IPS-15b (cell line): ENCODE results near the gene LCE3C.

ENCODE experiments used
- H3K27me3 ChIP-seq: one replicate; pipeline ENCODE4 v1.6.1; 2013; ENCODE audit warnings: low read length; ENCODE audit not compliant: control insufficient read depth, insufficient read depth
- H3K36me3 ChIP-seq: one replicate; pipeline ENCODE4 v1.6.1; 2013; ENCODE audit warnings: low read length; ENCODE audit not compliant: control insufficient read depth, insufficient read depth
- H3K4me1 ChIP-seq: one replicate; pipeline ENCODE4 v1.6.1; 2013; ENCODE audit warnings: mild to moderate bottlenecking, low read length; ENCODE audit not compliant: control insufficient read depth, insufficient read depth
- H3K4me3 ChIP-seq: one replicate; pipeline ENCODE4 v1.5.1; 2013; ENCODE audit warnings: low read depth, low read length
- H3K9ac ChIP-seq: one replicate; pipeline ENCODE4 v1.6.1; 2013; ENCODE audit warnings: low read depth, mild to moderate bottlenecking, low read length
- H3K9me3 ChIP-seq: one replicate; pipeline ENCODE4 v1.6.1; 2013; ENCODE audit warnings: mild to moderate bottlenecking, low read length; ENCODE audit not compliant: control insufficient read depth, insufficient read depth

Gene LCE3C

DNA sequence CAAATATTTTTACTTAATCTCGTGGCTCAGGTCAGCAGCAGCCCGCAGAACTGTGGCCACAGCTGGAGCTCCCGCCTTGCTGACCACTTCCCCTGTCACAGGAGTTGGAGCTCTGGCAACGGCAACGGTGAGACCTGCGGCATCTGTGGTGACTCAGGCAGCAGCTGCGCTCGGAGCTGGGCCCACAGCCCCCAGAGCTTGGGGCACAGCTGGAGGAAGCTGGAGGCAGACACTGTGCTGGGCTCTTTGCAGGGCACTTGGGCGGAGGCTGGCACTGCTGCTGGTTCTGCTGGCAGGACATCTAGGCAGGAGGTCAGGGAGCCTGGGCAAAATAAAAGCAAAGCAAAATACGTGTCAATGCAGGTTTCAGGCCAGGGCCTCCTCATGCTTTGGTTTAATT lies 22.8 kb downstream of the LCE3C start, which contains the start of gene LCE3A:
TSS of gene LCE3A (minus strand) at position 301 of the 400 bp plus-strand sequence. CDS start at position 301, 0 bp downstream.
- Histone ChIP-seq H3K4me1 (no peaks in the 10 kb centered on the region), H3K9me3 (peaks cover 23% of the 10 kb centered on the region), H3K9ac (no peak within 1 kb of the TSS), H3K4me3 (no peak within 1 kb of the TSS), H3K36me3 (no peaks in the 10 kb centered on the region), H3K27me3 (no peaks in the 10 kb centered on the region)

DNA sequence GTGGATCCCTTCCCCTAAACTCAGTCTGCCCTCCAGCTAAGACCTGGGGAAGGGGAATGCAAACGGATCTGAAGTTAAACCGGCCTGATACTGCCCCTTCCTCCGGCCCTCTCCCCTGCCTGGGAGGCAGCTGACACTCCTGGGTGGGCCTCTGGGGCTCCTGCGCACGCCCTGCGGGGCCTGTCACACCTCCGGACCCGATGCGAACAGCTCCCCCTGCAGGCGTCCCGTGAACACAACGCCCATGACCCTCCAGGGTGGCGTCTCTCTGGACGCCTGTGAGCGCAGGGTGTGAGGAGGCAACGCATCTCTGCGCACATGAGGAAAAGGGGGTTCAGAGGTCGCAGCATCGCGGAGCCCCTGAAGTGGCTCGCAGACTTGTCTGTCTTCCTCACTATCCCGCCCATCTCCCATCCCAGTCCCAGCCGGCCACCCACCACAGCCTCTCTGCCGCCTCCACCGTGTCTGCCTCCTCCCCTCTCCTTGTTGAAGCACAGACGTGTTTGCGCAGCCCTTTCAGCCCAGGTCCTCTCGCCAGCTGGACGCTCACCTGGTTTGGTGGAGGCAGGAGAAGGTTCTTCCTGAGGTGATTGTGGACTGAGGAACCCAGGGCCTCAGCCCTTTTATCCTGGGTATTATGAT lies 23.3 kb downstream of the LCE3C start:
- H3K36me3 ChIP-seq, result no peaks in the 10 kb centered on the region
- no peak overlapping the region for H3K4me3 ChIP-seq
- H3K4me1 ChIP-seq, result no peaks in the 10 kb centered on the region
- no peaks in the 10 kb centered on the region for H3K27me3 ChIP-seq
- H3K9me3 ChIP-seq, result peaks cover 27% of the 10 kb centered on the region
- no peak overlapping the region for H3K9ac ChIP-seq

DNA sequence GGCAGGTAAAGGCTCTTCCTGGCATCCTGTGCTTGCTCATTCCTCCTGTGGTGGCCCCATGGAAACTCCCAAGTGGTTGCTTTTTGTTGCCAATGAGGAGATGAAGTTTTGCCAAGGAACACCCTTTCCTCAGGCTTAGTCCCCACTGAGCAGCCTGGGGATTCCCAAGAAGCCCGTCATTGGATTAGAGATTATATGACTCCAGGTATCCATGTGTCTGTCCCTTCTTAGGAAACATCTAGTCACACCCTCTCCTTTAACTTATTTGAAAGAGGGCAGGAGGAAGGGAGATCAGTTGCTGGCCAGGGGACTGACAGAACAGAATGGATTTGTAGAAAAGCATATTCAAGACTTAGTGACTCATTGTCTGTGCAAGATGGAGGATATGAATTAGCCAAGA lies 26.7 kb downstream of the LCE3C start:
- Histone ChIP-seq H3K9ac (no peak overlapping the region), H3K36me3 (no peaks in the 10 kb centered on the region), H3K4me3 (no peak overlapping the region), H3K27me3 (no peaks in the 10 kb centered on the region), H3K4me1 (no peaks in the 10 kb centered on the region), H3K9me3 (peaks cover 17% of the 10 kb centered on the region)

DNA sequence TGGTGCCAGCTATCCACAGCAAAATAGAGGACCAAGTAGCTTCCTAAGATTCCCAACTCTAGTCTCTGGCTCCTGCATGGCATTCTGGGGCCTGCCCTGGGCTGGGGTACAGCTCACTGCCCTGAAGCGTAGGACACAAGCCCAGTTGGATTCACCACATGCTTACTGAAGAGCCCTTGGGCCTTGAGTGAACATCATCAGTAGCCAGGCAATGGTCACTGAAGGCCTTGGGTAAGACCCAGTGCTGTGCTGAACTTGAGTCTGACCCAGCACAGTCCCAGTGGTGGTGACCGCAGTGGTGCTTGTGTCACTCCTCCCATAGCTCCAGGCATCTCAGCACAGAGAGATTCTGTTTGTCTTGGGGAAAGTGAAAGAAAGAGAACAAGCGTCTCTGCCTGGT lies 30.6 kb downstream of the LCE3C start:
- Histone ChIP-seq H3K36me3 (no peaks in the 10 kb centered on the region), H3K4me1 (no peaks in the 10 kb centered on the region), H3K27me3 (no peaks in the 10 kb centered on the region), H3K9me3 (peaks cover 9% of the 10 kb centered on the region), H3K4me3 (no peak overlapping the region), H3K9ac (no peak overlapping the region)

DNA sequence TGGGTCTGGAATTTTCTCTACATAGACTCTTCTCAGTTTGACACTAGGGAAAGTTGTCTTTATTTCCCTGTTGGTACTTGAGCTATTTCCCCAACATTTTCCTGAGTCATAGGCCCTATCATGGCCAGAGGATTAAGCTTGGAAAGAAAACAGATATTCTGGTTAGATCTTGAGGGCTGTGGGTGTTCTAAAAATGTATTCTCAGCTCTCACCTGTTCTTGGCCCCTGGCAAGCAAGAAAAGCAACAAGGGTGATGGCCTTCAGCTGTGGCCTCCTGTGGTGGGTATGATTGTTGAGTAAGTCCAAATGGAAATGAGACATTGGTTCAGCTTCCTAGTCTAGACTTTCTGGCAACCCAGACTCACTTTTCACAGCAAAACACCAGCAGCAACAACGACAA lies 40.3 kb downstream of the LCE3C start:
- H3K9me3 ChIP-seq, result peaks cover 4% of the 10 kb centered on the region

DNA sequence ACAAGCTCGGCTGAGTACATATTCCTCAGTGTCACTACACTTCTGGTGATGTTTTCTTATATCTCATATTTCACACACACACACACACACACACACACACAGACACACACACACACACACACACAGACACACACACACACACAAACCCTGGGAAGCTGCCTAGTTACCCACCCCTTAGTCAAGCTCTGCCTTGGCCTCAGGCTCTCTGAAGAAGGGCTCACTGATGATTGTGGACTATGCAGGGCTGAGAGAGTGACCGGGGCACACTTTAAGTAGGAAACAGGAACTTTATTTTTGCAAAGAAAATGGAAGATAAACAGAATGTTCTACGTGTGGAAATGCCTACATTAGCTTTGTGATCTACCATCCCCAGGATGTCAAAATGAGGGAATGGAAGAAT lies 43.9 kb downstream of the LCE3C start:
- H3K27me3 ChIP-seq, result no peaks in the 10 kb centered on the region
- no peak overlapping the region for H3K9ac ChIP-seq
- H3K9me3 ChIP-seq, result peaks cover 4% of the 10 kb centered on the region
- no peaks in the 10 kb centered on the region for H3K36me3 ChIP-seq
- H3K4me1 ChIP-seq, result no peaks in the 10 kb centered on the region
- H3K4me3 ChIP-seq, result no peak overlapping the region

More for the DNA sequence above, 40.3 kb downstream of the LCE3C start:
- Histone ChIP-seq H3K4me3 (no peak overlapping the region), H3K4me1 (no peaks in the 10 kb centered on the region), H3K27me3 (no peaks in the 10 kb centered on the region), H3K9ac (no peak overlapping the region), H3K36me3 (no peaks in the 10 kb centered on the region)

DNA sequence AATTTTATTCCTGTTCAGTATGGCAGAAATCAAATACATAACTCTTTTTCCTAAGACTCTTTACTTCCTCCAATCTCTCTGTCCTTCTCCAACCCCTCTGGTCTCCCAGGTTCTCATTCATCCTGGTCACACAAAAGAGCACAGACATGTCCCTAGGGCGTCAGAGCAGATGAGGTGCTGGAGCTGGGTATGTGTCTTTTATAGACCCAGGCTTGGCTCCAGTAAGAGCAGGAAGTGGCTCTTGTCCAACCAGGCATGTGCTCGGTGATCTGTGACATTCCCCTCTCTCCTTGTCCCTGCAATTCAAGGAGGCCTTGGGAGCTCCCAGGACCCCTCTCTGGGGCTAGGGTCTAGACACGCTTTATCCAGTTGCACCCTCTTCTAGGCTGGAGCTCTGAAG lies 45.1 kb downstream of the LCE3C start:
- no peaks in the 10 kb centered on the region for H3K4me1 ChIP-seq
- H3K9ac ChIP-seq, result no peak overlapping the region
- no peak overlapping the region for H3K4me3 ChIP-seq
- H3K36me3 ChIP-seq, result no peaks in the 10 kb centered on the region
- H3K27me3 ChIP-seq, result no peaks in the 10 kb centered on the region
- peaks cover 4% of the 10 kb centered on the region for H3K9me3 ChIP-seq

DNA sequence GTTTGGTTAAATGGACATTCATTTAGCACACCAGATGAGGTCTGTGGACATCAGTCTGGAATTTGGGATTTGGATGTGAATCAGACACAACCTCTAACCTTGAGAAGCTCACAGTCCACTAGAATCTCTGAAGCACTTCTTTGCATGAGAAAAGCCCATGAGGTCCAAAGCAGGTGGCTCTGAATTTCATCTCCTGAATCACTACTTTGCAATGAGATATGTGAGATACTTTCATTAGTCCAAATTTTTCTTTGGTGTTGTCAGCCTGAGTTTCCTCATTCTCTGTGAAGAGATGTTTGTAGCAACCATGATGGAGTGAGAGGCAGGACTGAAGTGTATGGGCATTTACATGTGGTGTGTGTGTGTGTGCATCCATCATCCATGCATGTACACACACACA lies 46.6 kb downstream of the LCE3C start:
- Histone ChIP-seq H3K4me1 (no peaks in the 10 kb centered on the region), H3K27me3 (no peaks in the 10 kb centered on the region), H3K9me3 (peaks cover 4% of the 10 kb centered on the region), H3K9ac (no peak overlapping the region), H3K4me3 (no peak overlapping the region), H3K36me3 (no peaks in the 10 kb centered on the region)
